ENCODE results near the gene B3GNT2. TPM values are rescaled to one million over a fixed set of nuclear protein-coding genes. Genes with fewer than 3 reads are reported as not detected.

B3GNT2 gene
- total and polyA plus RNA-seq, 9 of the 15 experiments (the other 6 are each of a cell fraction or from before 2014, with no cell fraction given): 6.0 to 38.9 (median 25.0) TPM

DNA sequence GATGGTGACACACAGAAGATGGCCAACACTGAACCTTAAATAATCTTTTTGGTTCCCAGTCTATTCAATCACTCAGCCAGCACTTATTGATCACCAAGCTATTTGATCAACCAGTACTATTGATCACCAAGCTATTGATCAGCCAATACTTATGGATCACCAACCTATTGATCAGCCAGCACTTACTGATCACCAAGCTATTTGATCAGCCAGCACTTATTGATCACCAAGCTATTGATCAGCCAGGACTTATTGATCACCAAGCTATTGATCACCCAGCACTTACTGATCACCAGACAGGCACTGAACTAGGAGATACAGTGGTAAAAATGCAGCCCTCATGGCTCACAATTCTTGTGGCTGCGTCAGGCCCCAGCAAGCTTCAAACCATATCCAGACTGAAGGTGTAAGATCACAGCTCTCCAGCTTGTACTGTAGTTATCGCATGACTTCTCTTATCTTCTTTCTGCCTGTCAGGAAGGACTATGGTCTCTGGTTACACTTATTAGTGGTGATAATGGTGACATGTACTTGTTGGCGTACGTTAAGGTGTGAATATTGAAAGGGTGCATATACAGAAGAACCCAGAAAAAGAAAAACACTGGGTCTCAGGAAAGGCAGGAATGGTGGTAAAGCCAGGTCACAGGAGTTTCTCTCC is 18.4 kb upstream of the B3GNT2 start (continued):
- TF ChIP-seq MBD1 (CRISPR knock-in tag; IDR thresholded peaks at IDR 0.05) (no peak), BRF1 (IDR thresholded peaks at IDR 0.05; ENCODE audit: borderline replicate concordance, extremely low read depth, insufficient read length) (no peak), ZNF583 (CRISPR knock-in tag; IDR thresholded peaks at IDR 0.05) (no peak), ZNF57 (CRISPR knock-in tag; IDR thresholded peaks at IDR 0.05) (no peak), GTF3C2 (IDR thresholded peaks at IDR 0.05; ENCODE audit: borderline replicate concordance, extremely low read depth, insufficient read length) (no peak), ZNF274 (IDR thresholded peaks at IDR 0.05; ENCODE audit: borderline replicate concordance, low read depth, low read length) (no peak), ZFP1 (CRISPR knock-in tag; IDR thresholded peaks at IDR 0.05) (no peak), ZNF263 (CRISPR knock-in tag; IDR thresholded peaks at IDR 0.05; ENCODE audit: borderline replicate concordance) (no peak), BDP1 (IDR thresholded peaks at IDR 0.05; ENCODE audit: insufficient read depth, insufficient read length) (no peak), XRCC5 (IDR thresholded peaks at IDR 0.05; ENCODE audit: low read depth, low read length) (no peak), ETS1 (conservative IDR thresholded peaks at IDR 0.05; ENCODE audit: control insufficient read depth, low read depth, low read length) (no peak), MTA2 (IDR thresholded peaks at IDR 0.05; ENCODE audit: low read depth) (peak; percentile 22; the same call in 1 of the 2 replicates), NFATC3 (IDR thresholded peaks at IDR 0.05) (no peak), U2AF2 (optimal IDR thresholded peaks at IDR 0.05; ENCODE audit: low read depth, low read length) (no peak), MTA1 (IDR thresholded peaks at IDR 0.05; ENCODE audit: borderline replicate concordance) (no peak), ZNF778 (CRISPR knock-in tag; IDR thresholded peaks at IDR 0.05) (no peak), HDAC1 (IDR thresholded peaks at IDR 0.05) (0 out of 4 replicates have a peak, but pooled peaks of 1 of the 2 experiments have one; percentile 15), L3MBTL2 (IDR thresholded peaks at IDR 0.05) (peak; percentile 67), SREBF2 (CRISPR knock-in tag; IDR thresholded peaks at IDR 0.05) (no peak), CAMTA2 (CRISPR knock-in tag; conservative IDR thresholded peaks at IDR 0.05) (no peak), ASH1L (IDR thresholded peaks at IDR 0.05; ENCODE audit: borderline replicate concordance, low read depth, partially characterized antibody) (no peak), RUNX1 (IDR thresholded peaks at IDR 0.05; ENCODE audit: low read depth) (no peak)

Measured in K562 (cell line).